MM.1S (cell line): ENCODE results near the gene RFK.

ENCODE experiments used
- DNase-seq: peaks from one replicate; pipeline ENCODE4 v3.0.0-alpha.2; 2015
- H2AFZ ChIP-seq: fragments of 300-600 bp; sonication (generic); 2 replicates; pipeline ENCODE4 v1.6.0; 2016; ENCODE audit warnings: antibody characterized with exemption, low read length
- H3F3A ChIP-seq: fragments of 300-600 bp; sonication (generic); 2 replicates; pipeline ENCODE4 v1.6.1; 2016; ENCODE audit warnings: mild to moderate bottlenecking, antibody characterized with exemption, low read length, moderate library complexity, mixed read lengths; ENCODE audit not compliant: insufficient read depth
- H3K27ac ChIP-seq: fragments of 300-600 bp; sonication (generic); 2 replicates; pipeline ENCODE4 v1.5.1; 2016; ENCODE audit warnings: mild to moderate bottlenecking, low read length
- H3K27me3 ChIP-seq: fragments of 300-600 bp; sonication (generic); replicated peaks from 2 replicates; pipeline ENCODE4 v1.6.0; 2016; ENCODE audit warnings: low read length; ENCODE audit not compliant: insufficient read depth
- H3K36me3 ChIP-seq: fragments of 300-600 bp; sonication (generic); replicated peaks from 2 replicates; pipeline ENCODE4 v1.6.1; 2016; ENCODE audit warnings: mild to moderate bottlenecking, low read length, mixed read lengths; ENCODE audit not compliant: insufficient read depth
- H3K4me1 ChIP-seq: fragments of 300-600 bp; sonication (generic); 2 replicates; pipeline ENCODE4 v1.6.1; 2016; ENCODE audit warnings: low read length, mixed read lengths
- H3K4me2 ChIP-seq: fragments of 300-600 bp; sonication (generic); 2 replicates; pipeline ENCODE4 v1.6.0; 2016; ENCODE audit warnings: low read depth, low read length
- H3K4me3 ChIP-seq: fragments of 300-600 bp; sonication (generic); 2 replicates; pipeline ENCODE4 v1.5.1; 2016; ENCODE audit warnings: low read length, mixed read lengths
- H3K79me2 ChIP-seq: fragments of 300-600 bp; sonication (generic); 2 replicates; pipeline ENCODE4 v1.6.1; 2016; ENCODE audit warnings: mixed run types, low read length, mixed read lengths
- H3K9ac ChIP-seq: fragments of 300-600 bp; sonication (generic); 2 replicates; pipeline ENCODE4 v1.6.1; 2016; ENCODE audit warnings: low read length, mixed read lengths
- H3K9me2 ChIP-seq: fragments of 300-600 bp; sonication (generic); replicated peaks from 2 replicates; pipeline ENCODE4 v1.6.1; 2016; ENCODE audit warnings: mild to moderate bottlenecking, low read length, mixed read lengths; ENCODE audit not compliant: insufficient read depth
- H3K9me3 ChIP-seq: fragments of 300-600 bp; sonication (generic); replicated peaks from 2 replicates; pipeline ENCODE4 v1.6.1; 2016; ENCODE audit warnings: mild to moderate bottlenecking, low read length, mixed read lengths; ENCODE audit not compliant: insufficient read depth
- H4K20me1 ChIP-seq: fragments of 300-600 bp; sonication (generic); 2 replicates; pipeline ENCODE4 v1.6.1; 2016; ENCODE audit warnings: mild to moderate bottlenecking, low read length, moderate library complexity, mixed read lengths; ENCODE audit not compliant: insufficient read depth
- CTCF ChIP-seq: fragments of 300-600 bp; sonication (generic); IDR thresholded peaks from 2 replicates; pipeline ENCODE4 v1.5.1; 2016; ENCODE audit warnings: antibody characterized with exemption, low read length, mixed read lengths
- EZH2 ChIP-seq: fragments of 300-600 bp; sonication (generic); optimal IDR thresholded peaks from 2 replicates; pipeline ENCODE3; 2017; ENCODE audit warnings: low read depth, mild to moderate bottlenecking, antibody characterized with exemption, low read length, mixed read lengths
- EZH2phosphoT487 ChIP-seq: fragments of 300-600 bp; sonication (generic); IDR thresholded peaks from 2 replicates; pipeline ENCODE4 v1.6.1; 2018; ENCODE audit warnings: antibody characterized with exemption, low read length

RFK gene

DNA sequence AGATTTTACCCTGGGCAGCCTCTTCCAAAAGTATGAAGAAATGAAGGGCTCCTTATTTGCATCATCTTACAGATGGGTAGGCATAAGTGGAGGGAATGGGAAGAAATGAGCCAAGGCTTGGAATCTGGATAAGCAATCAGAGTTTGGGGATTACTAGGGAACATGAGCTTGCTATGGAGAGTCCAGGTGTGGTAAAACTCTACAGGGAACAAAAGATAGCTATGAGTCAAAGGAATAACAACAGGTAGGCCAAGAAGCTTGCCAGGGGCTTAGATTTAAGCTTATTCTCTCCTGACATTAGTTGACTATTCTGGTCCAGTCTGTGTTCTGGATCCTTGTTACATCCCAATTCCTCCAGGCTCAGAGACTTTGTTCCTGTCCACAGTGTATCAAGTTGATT lies 16.4 kb downstream of the RFK start:
- Histone ChIP-seq H3F3A (no peaks in the 10 kb centered on the region), H3K4me1 (no peaks in the 10 kb centered on the region), H3K27ac (no peak overlapping the region), H3K36me3 (no peaks in the 10 kb centered on the region), H3K4me3 (no peak overlapping the region), H2AFZ (no peak overlapping the region), H3K9me2 (no peaks in the 10 kb centered on the region), H3K9me3 (no peaks in the 10 kb centered on the region), H3K4me2 (no peak overlapping the region), H3K9ac (no peak overlapping the region), H3K27me3 (no peaks in the 10 kb centered on the region), H3K79me2 (no peaks in the 10 kb centered on the region), H4K20me1 (no peaks in the 10 kb centered on the region)
- DNase-seq = no peak
- TF ChIP-seq EZH2phosphoT487 (no peak), CTCF (no peak), EZH2 (no peak)

DNA sequence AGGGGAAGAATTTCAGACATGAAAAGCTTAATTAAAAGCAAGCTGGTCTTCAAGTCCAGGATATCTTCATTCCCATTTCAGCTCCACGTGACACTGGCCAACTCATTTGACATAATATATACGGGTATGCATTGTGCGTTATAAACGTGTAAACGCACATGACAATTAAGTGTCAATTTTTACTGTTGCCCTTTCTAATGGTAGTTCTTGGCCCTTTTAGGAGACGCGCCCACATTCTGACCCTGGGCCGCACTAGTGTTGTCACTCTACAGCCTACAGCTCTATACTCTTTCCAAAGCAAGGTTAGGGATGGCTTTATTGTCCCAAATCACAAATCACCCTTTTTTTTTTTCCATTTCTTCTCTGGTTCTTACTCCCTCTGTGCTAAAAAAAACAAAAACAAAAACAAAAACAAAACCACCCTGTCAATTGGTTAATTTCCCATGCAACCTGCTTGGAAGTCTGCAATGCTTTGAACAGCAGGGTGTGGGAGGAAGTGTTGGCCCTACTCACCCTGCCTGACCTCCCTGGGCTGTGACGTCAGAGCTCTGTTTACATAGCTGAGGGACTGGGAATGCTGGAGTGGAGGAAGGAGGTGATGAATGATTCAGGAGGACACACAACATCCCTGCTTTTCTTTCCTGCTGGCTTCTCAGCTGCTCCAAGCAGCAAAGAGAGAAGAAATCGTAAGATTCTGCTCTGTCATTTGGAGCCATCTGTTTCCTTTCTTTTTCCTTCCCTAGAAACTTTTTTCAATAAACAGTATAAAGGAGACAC lies 19.3 kb downstream of the RFK start:
- H3K4me1 ChIP-seq = no peaks in the 10 kb centered on the region
- no peak overlapping the region for H3K27ac ChIP-seq
- no peaks in the 10 kb centered on the region for H3F3A ChIP-seq
- H3K9me2 ChIP-seq = no peaks in the 10 kb centered on the region
- H4K20me1 ChIP-seq = no peaks in the 10 kb centered on the region
- TF ChIP-seq CTCF = no peak
- no peak for TF ChIP-seq EZH2phosphoT487
- TF ChIP-seq EZH2 = no peak
- no peak for DNase-seq
- no peak overlapping the region for H3K4me2 ChIP-seq
- no peaks in the 10 kb centered on the region for H3K79me2 ChIP-seq
- H3K36me3 ChIP-seq = no peaks in the 10 kb centered on the region
- H3K4me3 ChIP-seq = no peak overlapping the region
- no peak overlapping the region for H3K9ac ChIP-seq
- H3K27me3 ChIP-seq = no peaks in the 10 kb centered on the region
- no peak overlapping the region for H2AFZ ChIP-seq
- H3K9me3 ChIP-seq = no peaks in the 10 kb centered on the region

- H3K27ac ChIP-seq = no peak overlapping the region
- H3K4me3 ChIP-seq = no peak overlapping the region
- H3K36me3 ChIP-seq = no peaks in the 10 kb centered on the region
- no peaks in the 10 kb centered on the region for H3K79me2 ChIP-seq
- no peaks in the 10 kb centered on the region for H3F3A ChIP-seq
- no peak for TF ChIP-seq EZH2phosphoT487
- no peak for TF ChIP-seq EZH2
- no peak for TF ChIP-seq CTCF
- no peaks in the 10 kb centered on the region for H3K9me2 ChIP-seq
- no peak for DNase-seq
- H2AFZ ChIP-seq = no peak overlapping the region
- H3K4me1 ChIP-seq = no peaks in the 10 kb centered on the region
- no peak overlapping the region for H3K4me2 ChIP-seq
- no peaks in the 10 kb centered on the region for H3K27me3 ChIP-seq
- no peak overlapping the region for H3K9ac ChIP-seq
- H4K20me1 ChIP-seq = no peaks in the 10 kb centered on the region
- H3K9me3 ChIP-seq = no peaks in the 10 kb centered on the region
These were observed 20.3 kb downstream of the RFK start for GRCh38 chr9:76373784-76374474.
